Lower lobe of right lung (tissue), 2 donors: ENCODE data around the gene DNAH1. TPM values are rescaled to one million over a fixed set of nuclear protein-coding genes. Genes with fewer than 3 reads are reported as not detected.

Source experiments
- ATAC-seq, 2 donors: fragments of 200-7000 bp; cut with Tn5 transposase; one replicate each; pipeline ENCODE4 v1.9.1; 2020 to 2022; ENCODE audit warnings: mild to moderate bottlenecking in 2 of 2, moderate library complexity in 2 of 2
- DNase-seq: peaks from one replicate; pipeline ENCODE4 v3.0.0-alpha.2; 2020
- H3K27ac ChIP-seq: fragments of 200-600 bp; one replicate; pipeline ENCODE4 v1.8.0; 2022
- H3K27me3 ChIP-seq: fragments of 200-600 bp; one replicate; pipeline ENCODE4 v1.8.0; 2022; ENCODE audit warnings: low read depth
- H3K36me3 ChIP-seq: fragments of 200-600 bp; one replicate; pipeline ENCODE4 v1.8.0; 2022; ENCODE audit warnings: mild to moderate bottlenecking
- H3K4me1 ChIP-seq: fragments of 200-600 bp; one replicate; pipeline ENCODE4 v1.8.0; 2022
- H3K4me3 ChIP-seq: fragments of 200-600 bp; one replicate; pipeline ENCODE4 v1.8.0; 2022; ENCODE audit warnings: mild to moderate bottlenecking
- H3K9me3 ChIP-seq: fragments of 200-600 bp; one replicate; pipeline ENCODE4 v1.8.0; 2022
- intact Hi-C: fragments of 100-400 bp; cut with DNase I; formaldehyde crosslinking; loops from one replicate; pipeline ENCODE4 v1.11.0; 2022
- total RNA-seq: library from RNA; stranded (reverse); fragmentation: NEBNext Ultra II Directional; extraction: Animal tissue kit (Norgen Biotek cat#: 25700); gene quantifications from one replicate; pipeline ENCODE4 v1.2.1, GENCODE V29; 2021
- TF ChIP-seq, protein P1 (sequence below): fragments of 200-600 bp; IDR thresholded peaks from one replicate; pipeline ENCODE4 v1.8.0; 2022; ENCODE audit warnings: antibody characterized with exemption, mild to moderate bottlenecking
- donor health status: DM: no; HTN: yes; CAD: no; lungs with severe emphysema.

DNAH1 gene
- total RNA-seq, 1 donor from 2014 or later: 16.4 TPM

DNA sequence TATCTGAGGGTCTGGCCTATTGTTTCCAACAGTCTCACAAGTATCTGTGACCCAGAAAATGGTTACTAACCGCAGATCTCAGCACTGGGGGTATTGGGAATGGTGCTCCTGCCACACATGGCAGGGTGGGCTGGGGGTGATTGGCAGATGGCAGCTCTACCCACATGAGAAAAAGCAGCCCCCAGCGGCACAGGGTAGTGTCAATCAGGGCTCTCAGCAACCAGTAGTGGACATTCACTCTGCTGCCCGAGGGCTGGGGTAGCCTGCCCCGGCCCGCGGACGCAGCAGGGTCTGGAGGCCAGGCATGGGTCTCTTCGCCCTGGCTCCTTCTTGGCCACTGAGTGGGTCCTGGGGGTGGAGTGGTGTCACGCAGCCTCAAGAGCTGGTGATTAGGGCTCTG, 8.6 kb downstream of the DNAH1 start:
- no peaks in the 10 kb centered on the region for H3K9me3 ChIP-seq
- no peak overlapping the region for H3K27ac ChIP-seq
- TF ChIP-seq, protein P1, sequence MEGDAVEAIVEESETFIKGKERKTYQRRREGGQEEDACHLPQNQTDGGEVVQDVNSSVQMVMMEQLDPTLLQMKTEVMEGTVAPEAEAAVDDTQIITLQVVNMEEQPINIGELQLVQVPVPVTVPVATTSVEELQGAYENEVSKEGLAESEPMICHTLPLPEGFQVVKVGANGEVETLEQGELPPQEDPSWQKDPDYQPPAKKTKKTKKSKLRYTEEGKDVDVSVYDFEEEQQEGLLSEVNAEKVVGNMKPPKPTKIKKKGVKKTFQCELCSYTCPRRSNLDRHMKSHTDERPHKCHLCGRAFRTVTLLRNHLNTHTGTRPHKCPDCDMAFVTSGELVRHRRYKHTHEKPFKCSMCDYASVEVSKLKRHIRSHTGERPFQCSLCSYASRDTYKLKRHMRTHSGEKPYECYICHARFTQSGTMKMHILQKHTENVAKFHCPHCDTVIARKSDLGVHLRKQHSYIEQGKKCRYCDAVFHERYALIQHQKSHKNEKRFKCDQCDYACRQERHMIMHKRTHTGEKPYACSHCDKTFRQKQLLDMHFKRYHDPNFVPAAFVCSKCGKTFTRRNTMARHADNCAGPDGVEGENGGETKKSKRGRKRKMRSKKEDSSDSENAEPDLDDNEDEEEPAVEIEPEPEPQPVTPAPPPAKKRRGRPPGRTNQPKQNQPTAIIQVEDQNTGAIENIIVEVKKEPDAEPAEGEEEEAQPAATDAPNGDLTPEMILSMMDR: no peak
- no peaks in the 10 kb centered on the region for H3K4me1 ChIP-seq
- DNase-seq (no peak), ATAC-seq (no peak)
- intact Hi-C loops: no loop called here
- H3K27me3 ChIP-seq: no peaks in the 10 kb centered on the region
- no peak overlapping the region for H3K4me3 ChIP-seq
- peaks cover 5% of the 10 kb centered on the region for H3K36me3 ChIP-seq

DNA sequence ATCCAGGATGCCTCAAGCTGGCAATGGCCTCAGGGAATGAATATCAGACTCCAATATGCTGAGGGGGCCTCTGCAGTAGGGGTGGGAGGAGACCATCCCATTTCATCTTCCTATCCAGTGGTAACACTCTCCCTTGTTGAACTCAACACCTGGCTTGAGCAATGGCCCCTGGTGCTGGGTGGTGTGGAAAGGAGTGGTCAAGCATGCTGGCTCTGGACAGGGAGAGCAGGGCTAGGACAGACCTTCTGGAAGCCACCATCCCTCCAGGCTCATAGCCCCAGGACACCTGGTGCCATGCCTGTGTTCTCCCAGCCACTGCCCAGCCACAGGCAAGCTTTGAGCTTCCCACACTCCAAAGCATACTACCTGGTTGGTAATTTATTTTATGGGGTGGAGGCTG, 9.6 kb downstream of the DNAH1 start:
- no peak for ATAC-seq
- DNase-seq: no peak
- H3K36me3 ChIP-seq: peaks cover 5% of the 10 kb centered on the region
- no peaks in the 10 kb centered on the region for H3K9me3 ChIP-seq
- TF ChIP-seq, protein P1: no peak
- no peaks in the 10 kb centered on the region for H3K27me3 ChIP-seq
- no peak overlapping the region for H3K4me3 ChIP-seq
- no peak overlapping the region for H3K27ac ChIP-seq
- no peaks in the 10 kb centered on the region for H3K4me1 ChIP-seq
- intact Hi-C loops: no loop called here

DNA sequence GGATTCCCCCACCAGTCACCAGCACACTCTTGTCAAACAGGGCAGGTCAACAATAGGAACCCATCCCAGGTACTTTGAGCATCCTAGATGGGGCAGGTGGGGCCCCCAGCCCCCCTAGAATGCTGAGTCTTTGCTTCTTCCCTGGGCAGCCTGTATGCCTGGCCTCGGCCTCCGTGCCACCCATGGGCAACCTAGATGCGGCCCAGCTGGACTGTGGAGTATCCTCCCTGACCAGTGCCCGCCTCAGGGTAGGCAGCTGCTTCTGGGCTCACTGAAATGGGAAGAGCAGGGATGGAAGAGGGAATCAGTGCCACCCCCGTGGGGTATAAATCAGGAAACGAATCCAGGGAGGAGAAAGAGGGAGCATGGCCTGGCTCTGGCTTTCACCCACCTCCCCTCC, 10.9 kb downstream of the DNAH1 start:
- no peak for DNase-seq
- TF ChIP-seq, protein P1: no peak
- no peak for ATAC-seq
- Histone ChIP-seq H3K36me3 (peaks cover 5% of the 10 kb centered on the region), H3K4me3 (no peak overlapping the region), H3K9me3 (no peaks in the 10 kb centered on the region), H3K4me1 (no peaks in the 10 kb centered on the region), H3K27ac (no peak overlapping the region), H3K27me3 (no peaks in the 10 kb centered on the region)
- intact Hi-C loops: no loop called here

DNA sequence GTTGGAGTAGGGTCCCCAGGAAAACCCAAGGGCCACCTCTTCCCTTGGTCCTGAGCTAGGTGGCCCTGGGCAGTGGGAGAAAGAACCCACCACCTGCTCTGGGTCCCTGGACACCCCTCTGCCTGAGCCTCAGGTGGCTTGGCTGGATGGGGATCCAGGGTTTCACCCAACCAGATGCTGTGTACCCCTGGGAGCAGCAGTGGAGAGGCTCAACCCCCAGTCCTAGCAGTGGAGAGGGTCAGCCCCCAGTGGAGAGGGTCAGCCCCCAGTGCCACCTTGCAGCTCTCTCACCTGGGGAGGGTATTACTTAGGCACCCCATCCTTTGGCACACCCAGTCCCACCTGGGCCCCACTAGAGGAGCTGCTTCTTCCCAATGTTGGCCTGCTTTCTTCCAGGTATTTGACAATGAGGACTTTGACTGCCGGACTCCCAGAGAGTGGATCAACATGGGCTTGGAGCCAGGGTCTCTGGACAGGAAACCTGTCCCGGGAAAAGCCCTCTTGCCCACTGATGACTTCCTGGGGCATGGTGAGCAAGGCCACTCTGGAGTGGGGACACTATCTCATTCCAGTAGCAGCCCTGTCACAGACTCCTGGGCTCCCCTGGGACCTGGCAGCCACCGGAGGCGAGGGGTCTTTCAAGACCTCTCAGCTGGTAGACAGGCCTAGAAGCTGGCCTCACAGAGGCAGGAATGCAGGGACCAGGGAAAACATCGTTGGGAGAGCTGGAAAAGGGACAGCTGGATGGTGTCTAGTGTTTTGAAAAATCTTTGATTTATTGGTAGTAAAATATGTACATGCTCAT, 11.6 kb downstream of the DNAH1 start:
- intact Hi-C loops: no loop called here
- no peak overlapping the region for H3K27ac ChIP-seq
- peaks cover 7% of the 10 kb centered on the region for H3K36me3 ChIP-seq
- no peaks in the 10 kb centered on the region for H3K4me1 ChIP-seq
- no peaks in the 10 kb centered on the region for H3K27me3 ChIP-seq
- no peaks in the 10 kb centered on the region for H3K9me3 ChIP-seq
- DNase-seq (no peak), ATAC-seq (no peak)
- no peak overlapping the region for H3K4me3 ChIP-seq
- TF ChIP-seq, protein P1: no peak

DNA sequence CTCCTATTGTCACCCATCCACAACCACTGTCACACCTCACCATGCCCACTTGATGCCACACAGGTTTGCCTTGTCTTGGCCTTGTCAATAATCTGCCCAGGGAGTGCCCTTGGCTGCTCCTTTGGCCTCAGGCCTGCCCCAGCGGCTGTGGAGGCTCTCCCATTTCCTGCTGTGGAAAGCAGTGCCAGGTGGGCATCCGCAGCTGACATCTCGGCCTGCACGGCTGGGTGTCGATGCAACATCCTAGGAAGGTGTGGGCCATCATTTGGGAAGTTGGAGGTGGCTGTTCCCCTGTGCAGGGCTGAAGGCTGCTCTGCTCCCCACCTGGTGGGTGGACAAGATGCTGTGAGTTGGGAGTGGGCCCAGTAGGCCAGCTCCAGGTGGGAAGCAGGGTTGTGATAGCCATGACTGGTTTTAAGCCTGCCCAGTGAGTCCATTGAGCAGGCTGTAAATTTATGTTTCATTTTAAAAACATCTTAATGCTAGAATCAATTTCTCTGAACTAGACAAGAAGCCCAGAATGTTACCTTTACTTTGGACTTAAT, 12.5 kb downstream of the DNAH1 start:
- ATAC-seq (no peak), DNase-seq (no peak)
- Histone ChIP-seq H3K4me3 (no peak overlapping the region), H3K4me1 (no peaks in the 10 kb centered on the region), H3K27ac (no peak overlapping the region), H3K9me3 (no peaks in the 10 kb centered on the region), H3K27me3 (no peaks in the 10 kb centered on the region), H3K36me3 (peaks cover 16% of the 10 kb centered on the region)
- intact Hi-C loops: no loop called here
- TF ChIP-seq, protein P1: no peak
